Activated CD4-positive, alpha-beta T cell treated with anti-CD3 and anti-CD28 coated beads for 36 hours (primary cell): Measurements from ENCODE around the gene FMO4. TPM values are rescaled to one million over a fixed set of nuclear protein-coding genes. Genes with fewer than 3 reads are reported as not detected.

ENCODE experiments used
- total RNA-seq, 2 experiments: library from RNA; stranded (reverse); gene quantifications; one replicate each; pipeline ENCODE4 v1.2.3, GENCODE V29; 2021

The FMO4 gene
- total RNA-seq, 2 experiments from 2014 or later, result 1.4 to 2.8 TPM

Other genes starting within 250 kb of the FMO4 start
- gene FMO3, start 223.3 kb upstream of the FMO4 start, total RNA-seq, result not detected
- not detected for gene FMO2, start 128.9 kb upstream of the FMO4 start, total RNA-seq
- gene FMO1, start 65.7 kb upstream of the FMO4 start, total RNA-seq, result not detected
- 100 to 1,000 TPM; 233 to 351 TPM for gene PRRC2C, start 171.3 kb downstream of the FMO4 start, total RNA-seq